ENCODE results near the gene PSME2.

GRCh38 chr14:24172871-24173281 lies 26.5 kb upstream of the PSME2 start:
- no peak for TF ChIP-seq CTCF (IDR thresholded peaks at IDR 0.05; ENCODE audit: poor library complexity)
- no peak for TF ChIP-seq EZH2phosphoT487 (IDR thresholded peaks at IDR 0.05; ENCODE audit: low read depth, severe bottlenecking, unreplicated experiment)
- TF ChIP-seq EZH2 (IDR thresholded peaks at IDR 0.05; ENCODE audit: borderline replicate concordance) = no peak

Data from hepatocyte (in vitro differentiated cells).